Measurements from ENCODE around the gene MUC15. TPM values are rescaled to one million over a fixed set of nuclear protein-coding genes. Genes with fewer than 3 reads are reported as not detected.

MUC15 gene
- total RNA-seq, 4 donors from 2014 or later = 0.93 to 10.2 (median 1.1) TPM; not detected in 1

DNA sequence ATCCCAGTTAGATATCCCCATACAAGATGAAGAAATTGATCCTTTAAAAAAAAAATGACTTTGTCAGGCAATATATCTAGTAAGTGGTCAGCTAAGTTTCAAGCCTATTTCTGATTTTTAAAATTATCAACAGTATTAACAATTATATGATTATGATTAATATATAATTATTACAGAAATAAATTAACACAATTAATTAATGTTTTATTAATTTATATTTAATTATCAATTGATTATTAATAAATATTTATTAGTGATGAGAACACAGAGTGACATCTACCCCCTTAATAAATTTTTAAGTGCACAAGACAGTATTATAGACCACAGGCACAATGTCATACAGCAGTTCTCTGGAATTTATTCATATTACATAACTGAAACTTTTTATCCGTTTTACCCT lies 22.0 kb downstream of the MUC15 start:
- Histone ChIP-seq H3K27me3 (no peaks in the 10 kb centered on the region), H3K9me3 (no peaks in the 10 kb centered on the region), H3K27ac (no peak overlapping the region), H3K4me1 (no peaks in the 10 kb centered on the region), H3K4me3 (no peak overlapping the region), H3K36me3 (no peaks in the 10 kb centered on the region)
- WGBS, 2 donors (ENCODE audit: low coverage in 1 of 2) = 90 to 95% methylated on average over 1 of the region's 1 CpG
- no peak for TF ChIP-seq POLR2A (IDR thresholded peaks at IDR 0.05)
- TF ChIP-seq EP300 (IDR thresholded peaks at IDR 0.05) = no peak
- no peak for TF ChIP-seq POLR2AphosphoS5 (IDR thresholded peaks at IDR 0.05)
- TF ChIP-seq, protein P1, sequence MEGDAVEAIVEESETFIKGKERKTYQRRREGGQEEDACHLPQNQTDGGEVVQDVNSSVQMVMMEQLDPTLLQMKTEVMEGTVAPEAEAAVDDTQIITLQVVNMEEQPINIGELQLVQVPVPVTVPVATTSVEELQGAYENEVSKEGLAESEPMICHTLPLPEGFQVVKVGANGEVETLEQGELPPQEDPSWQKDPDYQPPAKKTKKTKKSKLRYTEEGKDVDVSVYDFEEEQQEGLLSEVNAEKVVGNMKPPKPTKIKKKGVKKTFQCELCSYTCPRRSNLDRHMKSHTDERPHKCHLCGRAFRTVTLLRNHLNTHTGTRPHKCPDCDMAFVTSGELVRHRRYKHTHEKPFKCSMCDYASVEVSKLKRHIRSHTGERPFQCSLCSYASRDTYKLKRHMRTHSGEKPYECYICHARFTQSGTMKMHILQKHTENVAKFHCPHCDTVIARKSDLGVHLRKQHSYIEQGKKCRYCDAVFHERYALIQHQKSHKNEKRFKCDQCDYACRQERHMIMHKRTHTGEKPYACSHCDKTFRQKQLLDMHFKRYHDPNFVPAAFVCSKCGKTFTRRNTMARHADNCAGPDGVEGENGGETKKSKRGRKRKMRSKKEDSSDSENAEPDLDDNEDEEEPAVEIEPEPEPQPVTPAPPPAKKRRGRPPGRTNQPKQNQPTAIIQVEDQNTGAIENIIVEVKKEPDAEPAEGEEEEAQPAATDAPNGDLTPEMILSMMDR (IDR thresholded peaks at IDR 0.05) = no peak
- ATAC-seq = no peak

DNA sequence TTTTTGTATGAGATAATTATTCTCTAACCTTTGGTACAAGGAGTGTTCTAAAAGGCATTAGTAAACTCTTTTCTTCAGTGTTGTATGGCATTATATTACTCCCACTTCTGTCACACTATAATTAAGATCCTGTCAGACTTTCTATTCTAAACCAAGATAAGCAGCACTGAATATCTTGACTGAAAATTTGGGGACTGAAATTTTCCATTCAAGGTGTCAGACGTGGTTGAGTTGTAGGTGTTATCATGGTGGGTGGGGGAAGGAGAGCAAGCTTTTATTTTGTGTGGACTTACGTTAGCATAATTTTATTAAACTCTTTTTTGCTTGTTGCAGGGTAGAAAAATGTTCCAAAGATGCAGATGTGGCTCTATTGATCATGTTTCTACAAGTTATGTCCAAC lies 22.9 kb downstream of the MUC15 start:
- H3K27me3 ChIP-seq = no peaks in the 10 kb centered on the region
- no peak for ATAC-seq
- no peaks in the 10 kb centered on the region for H3K4me1 ChIP-seq
- 59 to 74% methylated on average over 2 of the region's 2 CpGs for WGBS, 2 donors (ENCODE audit: low coverage in 1 of 2)
- no peak for TF ChIP-seq EP300 (IDR thresholded peaks at IDR 0.05)
- no peak for TF ChIP-seq POLR2A (IDR thresholded peaks at IDR 0.05)
- TF ChIP-seq, protein P1 (IDR thresholded peaks at IDR 0.05) = no peak
- no peak for TF ChIP-seq POLR2AphosphoS5 (IDR thresholded peaks at IDR 0.05)
- no peaks in the 10 kb centered on the region for H3K36me3 ChIP-seq
- no peak overlapping the region for H3K4me3 ChIP-seq
- H3K9me3 ChIP-seq = no peaks in the 10 kb centered on the region
- H3K27ac ChIP-seq = no peak overlapping the region

DNA sequence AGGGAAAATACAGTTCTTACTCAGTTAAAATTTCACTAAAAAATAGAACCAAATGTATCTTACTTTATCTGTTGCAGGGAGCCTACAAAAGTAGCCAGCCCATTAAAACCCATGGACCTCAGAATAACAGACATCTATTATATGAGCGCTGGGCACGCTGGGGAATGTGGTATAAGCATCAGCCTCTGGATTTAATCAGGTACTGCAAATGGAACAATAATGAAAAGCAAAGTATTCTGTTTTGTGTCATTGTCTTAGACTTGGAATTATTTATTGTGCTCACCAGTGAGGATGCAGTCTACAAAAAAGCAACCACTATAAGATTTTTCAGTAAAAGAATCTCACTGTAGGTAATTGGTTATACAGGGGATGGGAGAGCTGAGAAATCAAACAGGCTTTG lies 30.2 kb downstream of the MUC15 start:
- TF ChIP-seq POLR2AphosphoS5 (IDR thresholded peaks at IDR 0.05) (no peak), EP300 (IDR thresholded peaks at IDR 0.05) (no peak), POLR2A (IDR thresholded peaks at IDR 0.05) (no peak)
- TF ChIP-seq, protein P1 (IDR thresholded peaks at IDR 0.05) = no peak
- Histone ChIP-seq H3K27me3 (no peaks in the 10 kb centered on the region), H3K4me1 (no peaks in the 10 kb centered on the region), H3K4me3 (no peak overlapping the region), H3K9me3 (no peaks in the 10 kb centered on the region), H3K36me3 (no peaks in the 10 kb centered on the region), H3K27ac (no peak overlapping the region)
- WGBS, 2 donors (ENCODE audit: low coverage in 1 of 2) = 60 to 71% methylated on average over 2 of the region's 2 CpGs
- no peak for ATAC-seq

DNA sequence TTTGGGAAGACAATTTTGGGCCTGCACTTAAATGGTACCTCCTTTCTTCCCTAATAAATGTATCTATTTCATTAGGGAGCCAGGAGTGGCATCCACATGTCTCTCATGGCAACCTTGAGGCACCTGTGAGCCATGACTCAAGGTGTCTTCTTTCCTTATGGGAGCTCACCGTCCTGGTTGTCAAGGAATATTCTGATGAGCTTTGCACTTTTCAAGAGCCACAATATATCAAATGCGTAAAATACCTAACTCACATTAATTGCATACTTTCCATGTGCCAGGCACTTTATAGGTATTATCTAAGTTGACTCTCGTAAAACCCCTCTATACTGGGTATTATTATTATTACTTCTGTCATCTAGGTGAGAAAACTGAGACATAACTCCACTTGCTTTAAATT lies 32.5 kb downstream of the MUC15 start:
- H3K36me3 ChIP-seq = no peaks in the 10 kb centered on the region
- no peaks in the 10 kb centered on the region for H3K9me3 ChIP-seq
- H3K27me3 ChIP-seq = no peaks in the 10 kb centered on the region
- H3K4me1 ChIP-seq = no peaks in the 10 kb centered on the region
- ATAC-seq = no peak
- TF ChIP-seq, protein P1 (IDR thresholded peaks at IDR 0.05) = no peak
- no peak for TF ChIP-seq POLR2A (IDR thresholded peaks at IDR 0.05)
- TF ChIP-seq EP300 (IDR thresholded peaks at IDR 0.05) = no peak
- no peak for TF ChIP-seq POLR2AphosphoS5 (IDR thresholded peaks at IDR 0.05)
- WGBS, 2 donors (ENCODE audit: low coverage in 1 of 2) = 87 to 91% methylated on average over 3 of the region's 3 CpGs
- no peak overlapping the region for H3K27ac ChIP-seq
- no peak overlapping the region for H3K4me3 ChIP-seq

DNA sequence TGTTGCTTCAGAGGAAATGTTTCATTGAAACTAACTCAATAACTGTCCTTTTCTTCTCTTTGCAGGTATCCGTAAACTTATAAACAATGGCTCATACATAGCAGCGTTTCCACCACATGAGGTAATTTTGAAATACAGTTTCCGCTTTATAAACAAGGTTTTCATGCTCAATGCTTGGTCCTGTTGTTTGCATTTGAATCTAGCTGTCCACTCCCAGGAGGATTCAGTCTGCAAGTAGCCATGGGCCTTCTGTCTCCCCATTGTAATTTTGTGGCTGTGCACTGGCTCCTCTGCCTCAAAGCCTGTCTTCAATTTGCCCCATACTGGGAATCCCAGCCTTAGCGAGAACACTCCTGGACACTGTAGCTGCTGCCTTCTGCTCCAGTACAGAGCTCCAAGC lies 34.7 kb downstream of the MUC15 start:
- 80 to 98% methylated on average over 2 to 4 of the region's 4 CpGs for WGBS, 2 donors (ENCODE audit: low coverage in 1 of 2)
- TF ChIP-seq, protein P1 (IDR thresholded peaks at IDR 0.05) = no peak
- H3K9me3 ChIP-seq = no peaks in the 10 kb centered on the region
- H3K4me3 ChIP-seq = no peak overlapping the region
- no peak overlapping the region for H3K27ac ChIP-seq
- no peak for ATAC-seq
- H3K36me3 ChIP-seq = no peaks in the 10 kb centered on the region
- H3K27me3 ChIP-seq = no peaks in the 10 kb centered on the region
- no peaks in the 10 kb centered on the region for H3K4me1 ChIP-seq
